Measurements from ENCODE around the gene HEXIM2.

Gene HEXIM2

GRCh38 chr17:45144199-45145034 lies 17.3 kb upstream of the HEXIM2 start:
- DNase-seq (ENCODE audit: low spot score): no peak

- DNase-seq (ENCODE audit: low spot score): no peak
These were observed 16.7 kb upstream of the HEXIM2 start for GRCh38 chr17:45145035-45145389.

DNA sequence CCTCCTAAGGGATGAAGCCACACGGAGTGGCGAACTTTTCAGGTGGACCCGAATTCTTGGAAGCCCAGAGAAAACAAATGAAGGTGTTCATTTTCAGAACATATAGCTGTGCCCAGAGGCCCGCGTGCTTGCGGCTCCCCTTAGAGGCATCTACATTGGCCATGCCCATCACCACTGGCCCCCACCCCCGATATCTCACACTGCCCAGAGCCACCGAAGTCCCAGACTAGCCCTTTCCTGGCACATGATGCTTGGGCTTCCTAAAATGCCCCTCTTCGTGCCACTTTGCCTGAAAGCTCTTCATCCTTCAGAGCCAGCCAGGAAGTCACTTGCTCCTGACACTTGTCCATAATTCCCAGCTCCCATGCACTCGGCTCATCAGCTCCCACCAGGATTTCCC lies 15.5 kb upstream of the HEXIM2 start:
- DNase-seq (ENCODE audit: low spot score): no peak

- no peak for DNase-seq (ENCODE audit: low spot score)
These were observed 15.1 kb upstream of the HEXIM2 start for GRCh38 chr17:45146592-45146889.

DNA sequence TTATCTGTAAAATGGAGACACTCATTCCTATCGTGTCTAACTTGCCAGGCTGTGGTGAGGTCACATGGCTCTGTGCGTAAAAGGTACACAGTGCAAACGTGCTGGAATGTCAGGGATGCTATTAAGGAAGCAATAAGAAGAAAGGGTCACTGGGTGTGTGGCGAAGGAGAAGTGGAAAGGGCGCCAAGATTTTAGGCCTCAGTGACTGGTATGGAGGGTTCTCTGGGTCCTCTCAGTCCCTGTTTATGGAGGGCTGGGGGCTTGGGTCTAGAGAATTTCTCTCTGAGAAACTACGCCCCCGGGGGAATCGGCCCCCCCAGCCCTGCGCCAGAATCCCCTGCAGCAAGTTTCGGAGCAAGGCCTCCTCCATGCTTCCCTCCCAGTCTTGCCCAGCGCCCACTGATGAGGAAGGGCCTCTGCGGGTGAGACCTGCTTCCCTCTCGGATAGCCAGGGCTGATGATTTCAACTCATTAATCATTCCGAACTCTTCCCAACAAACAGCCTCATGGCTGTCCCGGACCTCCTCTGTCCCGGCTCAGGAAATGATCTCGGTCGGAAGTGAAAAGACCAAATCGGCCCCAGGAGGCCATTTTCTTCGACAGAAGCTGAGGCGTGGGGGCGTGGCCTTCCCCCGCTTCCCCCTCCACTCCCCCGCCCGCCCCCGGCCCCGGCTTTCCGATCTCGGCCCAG lies 14.6 kb upstream of the HEXIM2 start:
- DNase-seq (ENCODE audit: low spot score): no peak

DNA sequence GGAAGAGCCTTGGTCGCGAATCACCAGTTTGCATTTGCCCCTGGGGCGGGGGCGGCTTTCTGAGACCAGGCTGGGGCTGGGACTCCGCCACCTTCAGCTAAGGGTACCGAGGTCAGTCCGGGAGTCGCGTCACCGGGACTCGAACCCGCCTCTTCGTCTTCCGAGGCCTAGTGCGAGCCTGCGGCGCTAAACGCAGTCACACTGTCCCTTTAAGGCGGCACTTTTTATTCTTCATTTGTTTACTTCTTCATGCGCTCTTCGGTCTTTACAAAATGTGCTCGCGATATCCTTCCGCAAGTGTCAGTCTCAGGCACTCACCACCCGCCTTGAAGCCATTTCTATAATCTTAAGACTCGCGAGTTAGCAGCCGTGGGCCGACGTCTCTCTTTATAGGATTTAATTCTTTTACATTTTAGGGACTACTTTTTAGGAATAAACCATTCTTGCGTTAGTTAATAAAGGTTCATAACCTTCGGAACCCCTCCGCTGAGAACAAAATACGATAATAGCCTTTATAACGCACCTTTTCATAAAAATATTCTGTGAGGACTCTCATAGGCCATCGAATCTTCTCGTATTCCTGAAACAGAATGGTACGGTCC lies 14.0 kb upstream of the HEXIM2 start:
- DNase-seq (ENCODE audit: low spot score): peak; percentile 96

DNA sequence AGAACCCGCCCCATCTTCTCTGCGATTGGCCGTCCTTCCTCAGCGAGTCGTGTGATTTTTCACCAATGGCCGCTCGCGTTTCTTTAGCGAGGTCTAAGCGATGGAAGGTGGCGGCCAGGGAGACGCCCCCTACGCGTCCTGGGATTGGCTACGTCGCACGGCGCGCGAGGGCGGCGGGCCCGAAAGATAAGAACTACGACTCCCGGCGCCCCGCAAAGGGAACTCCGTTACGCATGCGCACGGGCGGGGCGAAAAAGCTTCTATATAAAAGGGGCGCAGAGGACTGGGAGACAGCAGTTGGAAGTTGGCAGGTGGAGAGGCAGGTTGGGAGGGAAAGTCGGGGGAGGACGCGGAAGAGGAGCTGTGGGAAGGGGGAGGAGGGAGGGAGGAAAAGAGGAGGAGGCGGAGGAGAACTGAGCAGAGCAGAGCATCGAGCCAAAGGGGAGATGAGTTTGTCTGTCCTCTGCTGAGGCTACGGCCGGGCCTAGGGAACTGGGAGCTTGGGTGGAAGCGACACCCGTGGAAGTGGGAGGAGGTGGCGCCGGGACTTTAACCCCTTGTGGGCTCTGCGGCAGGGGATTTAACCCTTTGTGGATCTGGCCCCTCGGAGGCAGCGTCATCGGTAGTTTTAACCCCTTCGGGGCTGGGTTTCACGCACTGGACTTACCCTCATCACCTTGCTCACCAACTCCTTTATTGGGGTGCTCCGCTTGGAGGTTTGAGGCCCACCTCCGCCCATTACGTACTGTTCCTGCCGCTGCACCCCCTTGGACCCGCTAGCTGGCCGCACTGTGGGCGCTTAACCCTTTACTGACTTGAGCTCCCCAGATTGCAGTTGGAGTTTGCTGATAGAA lies 13.3 kb upstream of the HEXIM2 start, which contains the start of gene HEXIM1:
Gene HEXIM1 (plus strand): TSS at position 293 of the 854 bp plus-strand sequence. CDS start 716 bp downstream, outside the sequence.
- peak; percentile 99 for DNase-seq (ENCODE audit: low spot score)

DNA sequence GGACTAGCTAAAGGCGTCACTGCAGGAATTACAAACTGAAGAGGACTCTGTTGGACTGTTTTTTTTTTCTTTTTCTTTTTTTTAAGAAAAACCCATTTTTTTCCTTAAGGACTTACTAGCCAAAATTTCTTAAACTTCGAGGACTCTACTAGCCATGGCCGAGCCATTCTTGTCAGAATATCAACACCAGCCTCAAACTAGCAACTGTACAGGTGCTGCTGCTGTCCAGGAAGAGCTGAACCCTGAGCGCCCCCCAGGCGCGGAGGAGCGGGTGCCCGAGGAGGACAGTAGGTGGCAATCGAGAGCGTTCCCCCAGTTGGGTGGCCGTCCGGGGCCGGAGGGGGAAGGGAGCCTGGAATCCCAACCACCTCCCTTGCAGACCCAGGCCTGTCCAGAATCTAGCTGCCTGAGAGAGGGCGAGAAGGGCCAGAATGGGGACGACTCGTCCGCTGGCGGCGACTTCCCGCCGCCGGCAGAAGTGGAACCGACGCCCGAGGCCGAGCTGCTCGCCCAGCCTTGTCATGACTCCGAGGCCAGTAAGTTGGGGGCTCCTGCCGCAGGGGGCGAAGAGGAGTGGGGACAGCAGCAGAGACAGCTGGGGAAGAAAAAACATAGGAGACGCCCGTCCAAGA lies 12.5 kb upstream of the HEXIM2 start:
- DNase-seq (ENCODE audit: low spot score): peak; percentile 84

GRCh38 chr17:45149669-45150664 lies 11.7 kb upstream of the HEXIM2 start:
- peak; percentile 42 for DNase-seq (ENCODE audit: low spot score)

GRCh38 chr17:45150911-45151809 lies 10.5 kb upstream of the HEXIM2 start:
- no peak for DNase-seq (ENCODE audit: low spot score)

GRCh38 chr17:45155029-45155428 lies 6.6 kb upstream of the HEXIM2 start:
- DNase-seq (ENCODE audit: low spot score): no peak

DNA sequence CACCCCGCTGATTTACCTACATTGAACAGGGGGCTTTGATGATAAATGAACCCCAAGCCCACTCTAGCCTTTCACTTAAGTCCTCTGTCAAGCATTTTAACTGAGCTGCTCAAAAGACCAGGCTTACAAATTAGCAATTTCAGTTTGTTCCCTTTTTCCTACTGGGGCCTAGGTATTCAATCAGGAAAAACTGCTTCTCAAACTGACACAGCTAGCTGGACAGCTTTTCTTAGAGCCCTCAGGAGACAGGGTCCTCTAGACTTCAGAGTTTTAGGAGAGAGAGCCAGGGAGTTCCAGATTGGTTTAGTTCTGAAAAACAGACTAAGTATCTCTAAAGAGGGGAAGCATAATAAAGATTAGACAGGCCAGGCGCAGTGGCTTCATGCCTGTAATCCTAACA lies 6.2 kb upstream of the HEXIM2 start:
- DNase-seq (ENCODE audit: low spot score): no peak

- DNase-seq (ENCODE audit: low spot score): no peak
These were observed 5.4 kb upstream of the HEXIM2 start for GRCh38 chr17:45156242-45156641.

DNA sequence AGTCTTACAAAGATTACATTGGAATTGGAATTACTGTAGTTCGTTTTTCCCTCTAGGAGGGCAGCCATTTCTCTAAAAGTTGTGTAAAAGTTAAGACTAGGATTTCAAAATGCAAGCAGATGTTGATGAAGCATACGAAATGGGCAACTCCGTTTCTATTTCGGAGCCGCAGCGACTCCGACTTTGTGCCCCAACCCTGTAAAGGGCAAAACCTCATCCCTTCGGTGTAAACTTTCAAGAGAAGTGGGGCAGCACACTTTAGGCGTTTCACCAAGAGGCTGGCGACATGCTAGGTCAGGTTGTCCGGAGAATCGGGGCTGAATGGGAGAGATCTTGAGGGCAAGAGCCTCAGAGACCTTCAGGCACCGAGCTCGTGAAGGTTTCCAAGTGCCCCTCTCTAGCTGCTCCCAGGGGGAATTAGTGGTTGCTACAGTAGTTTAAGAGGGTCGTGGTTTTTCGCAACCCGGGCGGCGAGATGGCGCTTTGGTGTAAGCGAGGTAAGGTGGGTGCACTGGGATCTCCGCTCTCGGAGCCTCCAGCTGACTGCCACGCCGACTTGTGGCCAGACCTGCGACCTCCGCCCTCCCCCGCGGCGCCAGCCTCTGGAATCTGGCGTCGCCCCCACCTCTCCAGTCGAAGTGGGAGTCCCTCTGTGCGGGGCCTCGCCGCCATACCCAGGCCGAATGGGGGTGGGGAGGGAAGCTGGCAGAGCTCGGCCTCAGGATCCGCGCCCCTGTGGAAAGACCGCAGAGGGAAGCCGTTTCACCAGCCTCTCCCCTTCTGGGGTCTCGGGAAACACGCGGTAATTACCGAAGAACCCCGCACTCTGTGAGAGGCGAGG lies 1.0 kb upstream of the HEXIM2 start:
- peak; percentile 69 for DNase-seq (ENCODE audit: low spot score)

DNA sequence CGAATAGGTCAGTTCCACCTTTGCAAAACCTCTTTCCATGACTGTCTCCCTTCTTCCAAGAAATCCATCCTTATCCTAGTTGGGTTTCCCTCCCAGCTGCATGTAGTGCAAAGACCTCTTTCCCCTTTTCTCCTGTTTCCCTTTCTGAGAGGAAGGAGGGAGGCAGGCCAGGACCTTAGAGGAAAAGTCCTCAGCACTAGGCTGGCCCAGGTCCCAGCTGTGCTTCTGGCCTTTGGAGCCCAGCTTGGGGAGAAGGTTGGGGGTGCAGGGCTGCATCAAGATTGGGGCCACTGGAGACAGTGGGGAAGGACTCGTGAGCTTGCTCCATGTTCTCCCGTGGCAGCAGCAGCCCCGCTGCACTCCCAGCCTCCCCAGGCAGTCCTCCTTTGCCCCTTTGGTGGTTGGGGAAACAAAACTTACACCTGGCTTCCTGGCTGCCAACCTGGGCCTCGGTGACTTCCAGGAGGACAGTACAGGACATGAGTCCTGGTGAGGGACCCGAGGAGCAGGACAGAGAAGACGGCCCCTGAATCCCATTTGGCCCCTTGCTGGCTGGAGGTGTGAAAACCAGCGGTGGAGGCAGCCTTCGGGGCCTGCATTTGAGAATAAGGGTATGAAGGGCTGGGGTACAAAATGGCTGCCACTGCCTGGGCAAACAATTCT lies 481 bp downstream of the HEXIM2 start:
- DNase-seq (ENCODE audit: low spot score): no peak

DNA sequence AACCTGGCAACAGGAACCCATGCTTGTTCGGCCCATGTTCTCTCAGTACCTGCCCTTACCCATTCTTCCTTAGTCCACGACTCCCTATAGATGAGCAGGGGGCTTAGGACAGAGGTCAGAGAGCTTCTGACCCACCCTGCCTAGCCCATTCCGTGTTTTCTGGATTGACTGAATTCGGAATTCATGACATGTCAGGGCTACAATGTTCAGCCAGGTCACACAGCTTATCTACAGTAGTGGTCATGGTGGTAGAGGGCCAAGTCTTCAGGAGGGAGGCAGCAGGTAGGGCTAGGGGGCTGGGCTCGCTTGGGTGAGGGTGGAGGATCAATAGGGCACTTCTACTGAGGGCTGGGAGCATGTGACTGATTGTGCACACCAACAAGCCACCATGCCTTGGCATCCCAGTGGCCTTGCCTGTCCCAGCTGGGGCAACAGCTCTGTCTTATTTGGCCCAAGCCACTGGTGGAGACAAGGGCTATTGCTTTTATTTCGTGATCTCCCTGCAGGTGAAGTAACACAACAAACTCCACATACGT lies 3.1 kb downstream of the HEXIM2 start:
- DNase-seq (ENCODE audit: low spot score): no peak

DNA sequence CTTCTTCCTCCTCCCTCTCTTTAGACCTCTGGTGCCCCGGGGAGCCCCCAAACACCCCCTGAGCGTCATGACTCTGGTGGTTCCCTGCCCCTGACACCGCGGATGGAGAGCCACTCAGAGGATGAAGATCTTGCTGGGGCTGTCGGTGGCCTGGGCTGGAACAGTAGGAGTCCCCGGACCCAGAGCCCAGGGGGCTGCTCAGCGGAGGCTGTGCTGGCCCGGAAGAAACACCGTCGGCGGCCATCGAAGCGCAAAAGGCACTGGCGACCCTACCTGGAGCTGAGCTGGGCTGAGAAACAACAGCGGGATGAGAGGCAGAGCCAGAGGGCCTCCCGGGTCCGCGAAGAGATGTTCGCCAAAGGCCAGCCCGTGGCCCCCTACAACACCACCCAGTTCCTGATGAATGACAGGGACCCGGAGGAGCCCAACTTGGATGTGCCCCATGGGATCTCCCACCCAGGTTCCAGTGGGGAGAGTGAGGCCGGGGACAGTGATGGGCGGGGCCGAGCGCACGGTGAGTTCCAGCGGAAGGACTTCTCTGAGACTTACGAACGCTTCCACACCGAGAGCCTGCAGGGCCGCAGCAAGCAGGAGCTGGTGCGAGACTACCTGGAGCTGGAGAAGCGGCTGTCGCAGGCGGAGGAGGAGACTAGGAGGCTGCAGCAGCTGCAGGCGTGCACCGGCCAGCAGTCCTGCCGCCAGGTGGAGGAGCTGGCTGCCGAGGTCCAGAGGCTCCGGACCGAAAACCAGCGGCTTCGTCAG lies 7.5 kb downstream of the HEXIM2 start:
- no peak for DNase-seq (ENCODE audit: low spot score)

Measured in NAMALWA (cell line).